Astrocyte of the spinal cord (primary cell): ENCODE data around the gene PHF10.
A peak's percentile ranks its signal among the peaks of the same experiment; 100 is the strongest.
"Not testable (repeated sequence)": the region's sequence is repeated elsewhere in the genome, so short reads cannot be mapped to it uniquely, and the experiment has no call there.

Experiments
- DNase-seq: peaks from one replicate; pipeline ENCODE4 v3.0.0; 2011; ENCODE audit warnings: low read depth, low spot score
- H3K4me3 ChIP-seq: 2 replicates; pipeline ENCODE4 v1.5.1; 2011; ENCODE audit warnings: low read depth, mild to moderate bottlenecking, low read length, moderate library complexity
- in situ Hi-C: cut with HindIII; loops from 2 replicates; pipeline ENCODE4 v1.10.0; 2017; ENCODE audit warnings: low sequenced_read_pairs
- TF ChIP-seq, protein P1 (sequence below): IDR thresholded peaks from 2 replicates; pipeline ENCODE4 v1.5.1; 2012; ENCODE audit warnings: low read depth, mild to moderate bottlenecking, low read length, inconsistent platforms

Gene PHF10

DNA sequence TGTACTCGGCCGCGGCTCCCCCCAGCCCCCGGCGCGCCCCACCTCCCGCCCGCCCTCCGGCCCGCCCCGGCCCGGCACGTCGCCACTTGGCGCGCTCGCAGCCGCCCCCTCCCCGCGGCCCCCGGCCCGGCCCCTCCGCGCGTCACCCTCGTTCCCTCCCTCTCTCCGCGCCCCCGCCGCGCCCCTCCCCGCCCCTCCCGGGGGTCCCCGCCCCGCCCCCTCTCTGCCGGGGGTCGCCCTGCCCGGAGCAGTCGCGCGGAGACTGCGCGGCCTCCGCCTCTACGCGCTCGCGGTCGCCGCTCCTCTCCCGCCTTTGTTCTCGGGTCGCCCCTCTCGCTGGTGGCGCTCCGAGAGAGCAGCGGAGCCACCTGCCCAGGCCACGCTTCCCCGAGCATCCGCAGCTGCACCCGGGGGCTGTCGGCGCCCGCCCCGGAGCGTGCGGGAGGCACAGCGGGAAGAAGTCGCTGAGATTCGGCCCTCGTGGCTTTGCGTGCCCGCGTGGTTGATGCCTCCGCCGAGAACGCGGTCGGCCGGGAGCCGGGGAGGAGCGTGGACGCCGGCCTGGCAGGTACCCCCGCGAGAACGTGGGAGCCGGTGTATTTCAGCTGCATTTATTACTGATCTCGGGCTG, at the start of gene PHF10:
PHF10 (minus strand) TSS at position 7 of the 631 bp plus-strand sequence. CDS start 569 bp downstream, outside the sequence.
- peak within 1 kb of the TSS; percentile 72 for H3K4me3 ChIP-seq
- no peak for DNase-seq
- in situ Hi-C loops = no loop called here
- TF ChIP-seq, protein P1, sequence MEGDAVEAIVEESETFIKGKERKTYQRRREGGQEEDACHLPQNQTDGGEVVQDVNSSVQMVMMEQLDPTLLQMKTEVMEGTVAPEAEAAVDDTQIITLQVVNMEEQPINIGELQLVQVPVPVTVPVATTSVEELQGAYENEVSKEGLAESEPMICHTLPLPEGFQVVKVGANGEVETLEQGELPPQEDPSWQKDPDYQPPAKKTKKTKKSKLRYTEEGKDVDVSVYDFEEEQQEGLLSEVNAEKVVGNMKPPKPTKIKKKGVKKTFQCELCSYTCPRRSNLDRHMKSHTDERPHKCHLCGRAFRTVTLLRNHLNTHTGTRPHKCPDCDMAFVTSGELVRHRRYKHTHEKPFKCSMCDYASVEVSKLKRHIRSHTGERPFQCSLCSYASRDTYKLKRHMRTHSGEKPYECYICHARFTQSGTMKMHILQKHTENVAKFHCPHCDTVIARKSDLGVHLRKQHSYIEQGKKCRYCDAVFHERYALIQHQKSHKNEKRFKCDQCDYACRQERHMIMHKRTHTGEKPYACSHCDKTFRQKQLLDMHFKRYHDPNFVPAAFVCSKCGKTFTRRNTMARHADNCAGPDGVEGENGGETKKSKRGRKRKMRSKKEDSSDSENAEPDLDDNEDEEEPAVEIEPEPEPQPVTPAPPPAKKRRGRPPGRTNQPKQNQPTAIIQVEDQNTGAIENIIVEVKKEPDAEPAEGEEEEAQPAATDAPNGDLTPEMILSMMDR = no peak

DNA sequence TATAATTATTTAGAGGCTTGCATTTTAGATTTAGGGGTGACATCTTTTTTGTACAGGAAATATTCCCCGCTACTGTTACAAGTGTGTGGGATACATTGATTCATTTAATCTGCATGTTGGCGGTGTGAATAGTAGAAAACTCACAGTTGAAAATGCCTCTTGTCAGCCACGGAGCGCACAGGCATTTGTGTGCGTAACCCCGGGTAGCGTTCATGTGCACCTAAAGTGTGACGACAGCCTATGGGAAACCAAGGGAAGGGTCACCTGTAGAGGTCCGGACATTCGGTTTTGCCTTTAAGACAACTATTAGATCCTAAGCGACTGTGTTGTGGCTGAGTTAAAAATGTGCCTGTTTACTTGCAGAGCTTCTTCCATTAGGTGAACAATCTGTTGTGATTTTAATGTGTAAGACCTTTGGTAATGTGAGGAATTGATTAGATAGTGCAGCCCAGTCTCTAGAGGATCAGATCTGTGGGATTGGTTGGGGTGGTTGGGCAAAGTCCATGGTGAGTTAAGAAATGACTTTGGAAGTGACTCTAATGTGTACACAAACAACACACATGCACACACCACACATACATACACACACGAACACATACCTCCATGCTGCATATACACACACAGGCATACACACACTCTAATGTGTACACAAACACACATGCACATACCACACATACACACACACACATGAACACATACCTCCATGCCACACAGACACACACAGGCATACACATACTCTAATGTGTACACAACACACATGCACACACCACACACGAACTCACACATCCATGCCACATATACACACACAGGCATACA, 42.8 kb upstream of the PHF10 start:
- TF ChIP-seq, protein P1 = no peak
- no peak overlapping the region for H3K4me3 ChIP-seq
- DNase-seq = no peak
- in situ Hi-C loops = no loop called here

DNA sequence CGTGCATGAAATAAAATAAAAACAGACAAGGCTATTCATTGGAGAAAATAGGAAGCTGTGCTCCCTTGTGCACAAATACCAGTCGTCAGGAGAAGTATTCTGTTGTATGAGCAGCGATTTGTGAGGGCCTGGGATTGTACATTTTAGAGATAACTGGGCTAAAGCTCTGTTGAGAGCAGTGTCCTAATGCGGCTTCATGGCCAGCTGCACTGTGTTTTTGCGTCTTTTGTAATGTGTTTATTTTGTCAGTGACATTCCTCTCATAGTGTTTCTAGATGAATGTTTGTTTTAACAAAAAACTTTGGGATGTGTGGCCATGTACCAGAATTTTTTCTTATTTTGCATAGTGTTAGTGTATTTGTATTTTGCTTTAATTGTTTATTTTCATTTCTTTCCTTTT, 41.9 kb upstream of the PHF10 start:
- H3K4me3 ChIP-seq = no peak overlapping the region
- in situ Hi-C loops = no loop called here
- TF ChIP-seq, protein P1 = no peak
- DNase-seq = peak; percentile 41

DNA sequence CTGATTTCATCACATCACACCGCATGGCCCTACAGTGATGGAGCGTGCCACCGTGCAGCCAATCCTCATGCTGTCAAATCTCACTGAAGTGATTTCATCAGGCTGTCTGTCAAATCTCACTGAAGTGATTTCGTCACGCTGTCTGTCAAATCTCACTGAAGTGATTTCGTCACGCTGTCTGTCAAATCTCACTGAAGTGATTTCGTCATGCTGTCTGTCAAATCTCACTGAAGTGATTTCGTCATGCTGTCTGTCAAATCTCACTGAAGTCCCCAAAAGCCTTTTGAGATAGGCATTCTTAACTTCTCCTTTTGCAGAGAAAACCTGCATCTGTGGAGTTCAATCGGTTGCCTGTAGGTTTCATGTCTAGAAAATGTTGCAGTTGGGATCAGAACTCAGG, 41.5 kb upstream of the PHF10 start:
- in situ Hi-C loops, H3K4me3 ChIP-seq, DNase-seq: not testable (repeated sequence)

DNA sequence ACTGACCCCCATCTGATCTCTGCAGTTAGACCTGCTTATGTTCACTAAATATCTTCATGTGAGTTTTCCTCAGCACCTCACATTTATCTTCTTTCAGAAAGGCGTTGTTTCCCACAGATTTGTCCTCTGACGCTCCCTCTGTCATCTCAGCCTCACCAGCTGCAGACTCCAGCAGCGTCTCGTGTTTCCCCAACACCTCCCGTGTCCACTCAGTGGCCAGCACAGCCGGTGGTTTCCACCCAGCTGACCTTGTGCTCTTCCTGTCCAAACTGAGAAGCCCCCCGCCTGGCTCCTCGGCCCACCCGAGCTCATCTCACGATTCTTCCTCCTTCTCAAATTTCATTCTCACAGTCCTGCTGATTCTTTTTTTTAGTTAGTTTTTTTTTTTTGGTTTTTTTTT, 39.6 kb upstream of the PHF10 start:
- no peak overlapping the region for H3K4me3 ChIP-seq
- peak; percentile 54 for DNase-seq
- in situ Hi-C loops = no loop called here
- TF ChIP-seq, protein P1 = no peak

DNA sequence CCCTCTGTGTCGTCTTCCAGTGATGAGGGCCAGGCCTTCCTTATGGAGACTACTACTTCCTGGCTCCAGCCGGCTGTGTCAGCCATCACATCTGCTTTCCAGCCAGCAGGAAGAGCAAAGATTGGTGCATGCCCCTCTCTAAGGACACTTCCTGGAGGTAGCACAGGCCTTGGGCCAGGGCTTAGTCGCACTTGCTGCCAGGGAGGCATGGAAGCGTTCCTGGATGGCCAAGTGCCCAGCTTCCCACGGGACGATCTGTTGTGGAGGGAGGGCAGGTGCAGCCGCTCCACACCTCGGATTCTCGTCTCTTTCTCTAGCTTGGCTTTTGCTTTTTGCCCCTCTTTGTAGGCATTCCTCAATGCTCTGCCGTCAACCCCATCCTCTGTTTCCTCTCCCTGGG, 39.0 kb upstream of the PHF10 start:
- no peak overlapping the region for H3K4me3 ChIP-seq
- no peak for DNase-seq
- TF ChIP-seq, protein P1 = no peak
- in situ Hi-C loops = no loop called here

DNA sequence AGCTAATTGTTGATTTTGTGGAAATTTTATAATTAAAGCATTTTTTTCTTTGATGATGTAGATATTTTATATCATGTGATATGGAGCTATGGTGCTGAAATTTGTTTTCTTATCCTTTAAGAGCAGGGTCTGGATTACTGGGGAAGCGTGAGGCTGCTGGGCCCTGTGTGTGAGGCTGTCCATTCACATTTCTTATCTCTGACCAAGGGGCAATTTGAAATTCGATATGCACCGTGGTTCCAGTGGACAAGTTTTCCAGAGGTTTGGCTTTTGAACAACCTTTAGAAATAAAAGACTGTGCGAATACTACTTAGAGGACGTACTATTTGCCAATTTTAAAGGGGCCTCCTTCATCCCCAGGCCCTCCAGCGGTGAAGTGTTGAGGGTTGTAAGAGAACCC, 30.9 kb upstream of the PHF10 start:
- no peak for DNase-seq
- in situ Hi-C loops = no loop called here
- TF ChIP-seq, protein P1 = no peak
- H3K4me3 ChIP-seq = no peak overlapping the region
